ENCODE results near the gene DLL1. TPM values are rescaled to one million over a fixed set of nuclear protein-coding genes. Genes with fewer than 3 reads are reported as not detected.

The DLL1 gene
- total and polyA plus RNA-seq, 7 donors: 1.5 to 5.3 (median 2.9) TPM

DNA sequence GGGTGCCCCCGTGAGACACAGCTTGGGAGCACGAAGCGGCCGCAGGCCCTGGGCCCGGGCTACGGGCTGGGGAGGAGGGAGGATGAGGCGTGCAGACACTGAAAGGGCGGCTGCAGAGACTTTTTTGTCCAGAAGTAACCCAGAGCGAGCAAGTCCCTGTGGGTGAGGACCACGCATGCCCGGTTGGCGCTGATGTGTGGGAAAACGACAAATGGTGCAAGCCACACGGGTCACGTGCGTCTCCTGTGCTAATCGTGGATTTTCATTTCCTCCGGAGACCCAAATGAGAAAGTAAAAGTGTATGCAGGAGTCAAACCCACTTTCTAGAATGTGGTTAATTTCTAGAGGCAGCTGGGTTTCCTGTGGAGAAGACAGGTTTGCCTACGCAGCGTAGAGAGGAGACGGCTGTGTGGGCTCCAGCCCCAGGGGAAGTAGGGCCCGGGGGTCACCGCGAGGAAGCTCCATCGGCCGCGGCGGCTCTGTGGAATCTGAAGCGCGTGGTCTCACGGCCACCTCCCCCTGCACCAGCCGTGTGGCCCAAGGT is 19.0 kb downstream of the DLL1 start:
- Histone ChIP-seq H3K4me3 (peak overlapping the region; percentile 15), H3K27ac (no peak overlapping the region), H3K27me3 (ENCODE audit: insufficient read depth in 3 of 3, low read length in 2 of 3) (no peaks in the 10 kb centered on the region), H3K36me3 (ENCODE audit: insufficient read depth in 1 of 2, low read depth in 1 of 2) (no peaks in the 10 kb centered on the region), H3K4me1 (peaks cover 19% of the 10 kb centered on the region), H3K9me3 (no peaks in the 10 kb centered on the region)
- DNase-seq (peak in 1 of 2 donors; percentile 71), ATAC-seq (no peak)
- TF ChIP-seq, protein P1, sequence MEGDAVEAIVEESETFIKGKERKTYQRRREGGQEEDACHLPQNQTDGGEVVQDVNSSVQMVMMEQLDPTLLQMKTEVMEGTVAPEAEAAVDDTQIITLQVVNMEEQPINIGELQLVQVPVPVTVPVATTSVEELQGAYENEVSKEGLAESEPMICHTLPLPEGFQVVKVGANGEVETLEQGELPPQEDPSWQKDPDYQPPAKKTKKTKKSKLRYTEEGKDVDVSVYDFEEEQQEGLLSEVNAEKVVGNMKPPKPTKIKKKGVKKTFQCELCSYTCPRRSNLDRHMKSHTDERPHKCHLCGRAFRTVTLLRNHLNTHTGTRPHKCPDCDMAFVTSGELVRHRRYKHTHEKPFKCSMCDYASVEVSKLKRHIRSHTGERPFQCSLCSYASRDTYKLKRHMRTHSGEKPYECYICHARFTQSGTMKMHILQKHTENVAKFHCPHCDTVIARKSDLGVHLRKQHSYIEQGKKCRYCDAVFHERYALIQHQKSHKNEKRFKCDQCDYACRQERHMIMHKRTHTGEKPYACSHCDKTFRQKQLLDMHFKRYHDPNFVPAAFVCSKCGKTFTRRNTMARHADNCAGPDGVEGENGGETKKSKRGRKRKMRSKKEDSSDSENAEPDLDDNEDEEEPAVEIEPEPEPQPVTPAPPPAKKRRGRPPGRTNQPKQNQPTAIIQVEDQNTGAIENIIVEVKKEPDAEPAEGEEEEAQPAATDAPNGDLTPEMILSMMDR (IDR thresholded peaks at IDR 0.05): no peak
- intact Hi-C loops (cut with DNase I): loop anchor here in 1 of 2 donors (10.0 kb wide), 1 partner anchor 107 kb away; no protein-coding TSS in a partner anchor
- 83 to 91% (median 86%) methylated on average over 32 of the region's 32 CpGs for WGBS, 3 donors

DNA sequence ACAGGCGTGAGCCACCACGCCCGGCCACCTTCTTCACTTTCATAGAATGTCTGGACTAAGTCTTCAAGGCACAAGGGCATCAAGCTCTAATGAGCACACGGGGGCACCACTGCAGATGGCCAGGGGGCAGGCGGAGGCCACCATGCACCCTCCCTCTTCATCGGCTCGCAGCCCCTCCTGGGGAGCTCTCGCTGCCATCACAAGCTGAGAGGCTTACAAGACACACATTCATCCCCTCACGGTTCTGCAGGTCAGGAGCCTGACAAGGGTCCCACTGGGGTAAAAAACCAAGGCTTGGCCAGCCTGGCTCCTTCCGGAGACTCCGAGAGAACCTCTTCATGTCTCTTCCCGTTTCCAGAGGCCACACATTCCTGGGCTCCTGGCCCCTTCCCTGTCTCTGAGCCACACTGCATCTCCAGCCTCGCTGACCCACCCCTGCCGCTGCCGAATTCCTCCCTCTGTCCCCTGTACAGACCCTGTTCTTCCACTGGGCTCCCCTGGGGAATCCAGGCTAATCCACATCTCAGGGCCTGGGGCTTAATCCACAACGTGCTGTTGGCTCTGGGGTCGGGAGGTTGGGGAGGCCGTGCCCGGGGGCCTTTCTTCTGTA is 19.8 kb downstream of the DLL1 start:
- H3K4me3 ChIP-seq: no peak overlapping the region
- DNase-seq: peak in 1 of 2 donors; percentile 49
- intact Hi-C loops (cut with DNase I): loop anchor here in 1 of 2 donors (10.0 kb wide), 1 partner anchor 106 kb away; no protein-coding TSS in a partner anchor
- no peaks in the 10 kb centered on the region for H3K9me3 ChIP-seq
- WGBS, 3 donors: 89 to 92% (median 91%) methylated on average over 19 of the region's 19 CpGs
- H3K36me3 ChIP-seq (ENCODE audit: insufficient read depth in 1 of 2, low read depth in 1 of 2): no peaks in the 10 kb centered on the region
- no peak for ATAC-seq
- H3K27ac ChIP-seq: no peak overlapping the region
- no peaks in the 10 kb centered on the region for H3K27me3 ChIP-seq (ENCODE audit: insufficient read depth in 3 of 3, low read length in 2 of 3)
- peaks cover 15% of the 10 kb centered on the region for H3K4me1 ChIP-seq
- TF ChIP-seq, protein P1 (IDR thresholded peaks at IDR 0.05): no peak

DNA sequence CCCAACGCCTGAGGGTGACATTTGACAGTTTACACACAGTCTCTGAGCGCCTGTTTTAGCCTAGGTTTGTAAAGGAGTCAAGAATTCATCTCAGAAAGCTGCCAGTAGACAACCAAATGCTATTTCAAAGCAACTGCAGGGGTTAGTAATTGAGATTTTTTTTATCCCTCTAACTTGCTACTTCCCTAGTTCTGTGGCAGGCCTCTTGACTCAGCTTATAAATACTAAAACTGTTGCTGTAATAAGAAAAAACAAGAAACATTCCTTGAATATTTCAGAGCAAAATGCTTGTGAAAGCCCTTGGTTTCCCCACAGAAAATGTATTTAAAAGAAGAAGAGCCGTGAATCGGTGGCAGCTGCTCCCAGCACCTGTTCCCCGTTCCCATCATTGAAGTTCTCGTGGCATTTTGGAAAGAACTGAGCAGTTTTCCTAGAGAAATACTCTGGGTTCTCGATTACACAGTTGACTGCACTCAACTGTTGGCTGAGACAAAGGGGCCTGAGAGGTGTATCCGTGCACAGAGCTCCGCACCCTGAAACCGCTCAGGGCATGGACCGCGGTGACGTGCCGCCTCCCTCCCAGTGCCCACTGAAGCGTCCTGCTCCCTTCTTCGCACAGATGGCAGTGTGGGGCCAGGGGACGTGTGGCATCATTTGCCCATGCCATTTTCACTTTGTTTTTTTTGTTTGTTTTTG is 20.9 kb downstream of the DLL1 start:
- DNase-seq (peak in 1 of 2 donors; percentile 44), ATAC-seq (peak in 2 of 4 donors; percentile 2 to 6)
- Histone ChIP-seq H3K27ac (no peak overlapping the region), H3K4me1 (peaks cover 20% of the 10 kb centered on the region), H3K36me3 (ENCODE audit: insufficient read depth in 1 of 2, low read depth in 1 of 2) (no peaks in the 10 kb centered on the region), H3K9me3 (no peaks in the 10 kb centered on the region), H3K4me3 (no peak overlapping the region), H3K27me3 (ENCODE audit: insufficient read depth in 3 of 3, low read length in 2 of 3) (no peaks in the 10 kb centered on the region)
- intact Hi-C loops (cut with DNase I): loop anchor here in 1 of 2 donors (10.0 kb wide), 1 partner anchor 105 kb away; no protein-coding TSS in a partner anchor
- WGBS, 3 donors: 43 to 61% (median 50%) methylated on average over 17 of the region's 17 CpGs
- TF ChIP-seq, protein P1 (IDR thresholded peaks at IDR 0.05): no peak

DNA sequence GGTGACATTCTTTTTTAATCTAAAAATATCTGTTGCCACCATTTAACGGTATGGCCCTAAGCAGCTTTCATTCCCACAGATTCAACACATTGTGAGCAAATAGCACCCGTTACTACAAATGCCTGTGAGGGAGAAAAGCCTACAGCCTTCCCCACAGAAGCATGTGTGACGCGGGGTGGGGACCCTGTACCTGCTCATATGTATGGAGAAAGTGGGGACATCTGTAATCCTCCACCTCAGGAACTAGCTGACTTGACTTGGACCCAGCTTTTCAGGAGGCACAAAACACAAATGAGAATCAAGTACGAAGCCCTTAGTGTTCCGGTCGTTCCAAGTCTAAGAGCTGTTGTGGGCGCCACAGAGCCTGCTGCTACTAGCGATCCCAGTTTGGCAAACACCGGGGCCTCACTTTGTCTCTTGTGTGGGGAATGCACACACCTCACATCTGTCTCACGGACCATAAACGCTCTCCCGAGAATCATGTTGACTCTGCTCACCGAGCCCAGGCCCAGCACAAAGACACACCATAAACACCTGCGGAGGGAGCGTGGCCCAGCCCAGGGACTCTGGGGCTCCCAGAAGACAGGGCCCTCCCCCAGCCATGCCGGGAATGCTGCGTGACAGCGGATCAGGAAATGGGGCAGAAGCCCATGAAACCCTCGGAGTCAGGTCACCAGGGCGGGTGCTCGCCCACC is 21.6 kb downstream of the DLL1 start:
- intact Hi-C loops (cut with DNase I): no loop called here
- H3K27ac ChIP-seq: no peak overlapping the region
- H3K36me3 ChIP-seq (ENCODE audit: insufficient read depth in 1 of 2, low read depth in 1 of 2): no peaks in the 10 kb centered on the region
- peak in 3 of 4 donors; percentile 22 to 26 (median 24) for ATAC-seq
- peak in 1 of 2 donors; percentile 56 for DNase-seq
- no peaks in the 10 kb centered on the region for H3K9me3 ChIP-seq
- WGBS, 3 donors: 52 to 70% (median 54%) methylated on average over 22 of the region's 22 CpGs
- no peaks in the 10 kb centered on the region for H3K27me3 ChIP-seq (ENCODE audit: insufficient read depth in 3 of 3, low read length in 2 of 3)
- no peak overlapping the region for H3K4me3 ChIP-seq
- TF ChIP-seq, protein P1 (IDR thresholded peaks at IDR 0.05): no peak
- peaks cover 20% of the 10 kb centered on the region for H3K4me1 ChIP-seq

All from psoas muscle (tissue), 8 donors.